OCI-LY7 (cell line): ENCODE measurements around the gene AGK. TPM values are rescaled to one million over a fixed set of nuclear protein-coding genes. Genes with fewer than 3 reads are reported as not detected.

Experiments
- BruUV-seq: library from RNA; stranded (reverse); fragments of 400-500 nt; replicated peaks from 2 replicates; lab custom pipeline; 2021; lab: Mats Ljungman, UMichigan
- CTCF ChIA-PET: fragments of 300-600 bp; sonication (Branson Sonifier 250); formaldehyde crosslinking; loops from one replicate; lab custom pipeline; 2022; ENCODE audit warnings: antibody characterized with exemption; ENCODE audit not compliant: unreplicated experiment; lab: Charles Lee
- POLR2A ChIA-PET: fragments of 300-600 bp; sonication (Branson Sonifier 250); formaldehyde crosslinking; loops from one replicate; lab custom pipeline; 2022; ENCODE audit warnings: antibody characterized with exemption; lab: Charles Lee
- DNase-seq: peaks from one replicate; pipeline ENCODE4 v3.0.0-alpha.2; 2015; ENCODE audit warnings: low spot score
- H2AFZ ChIP-seq: fragments of 200-600 bp; sonication (generic), shearing (Covaris generic); 2 replicates; pipeline ENCODE4 v1.6.1; 2014; ENCODE audit warnings: mild to moderate bottlenecking, antibody characterized with exemption, low read length, moderate library complexity
- H3K27ac ChIP-seq: fragments of 200-600 bp; sonication (generic); 2 replicates; pipeline ENCODE4 v1.5.1; 2014; ENCODE audit warnings: mixed run types, low read depth, mild to moderate bottlenecking, moderate library complexity, low read length, inconsistent platforms; ENCODE audit not compliant: poor library complexity, severe bottlenecking
- H3K36me3 ChIP-seq: fragments of 200-600 bp; sonication (generic); 2 replicates; pipeline ENCODE4 v1.6.1; 2014; ENCODE audit warnings: mild to moderate bottlenecking, antibody characterized with exemption, low read length, moderate library complexity, mixed read lengths; ENCODE audit not compliant: insufficient read depth
- H3K4me1 ChIP-seq: fragments of 200-600 bp; sonication (generic); 2 replicates; pipeline ENCODE4 v1.5.1; 2014; ENCODE audit warnings: mild to moderate bottlenecking, low read length; ENCODE audit not compliant: insufficient read depth, poor library complexity, severe bottlenecking
- H3K4me2 ChIP-seq: fragments of 200-600 bp; sonication (generic); 2 replicates; pipeline ENCODE4 v1.6.1; 2014; ENCODE audit warnings: mild to moderate bottlenecking, low read length
- H3K4me3 ChIP-seq: fragments of 200-600 bp; sonication (generic); 2 replicates; pipeline ENCODE4 v1.5.1; 2014; ENCODE audit warnings: mild to moderate bottlenecking, low read depth, low read length; ENCODE audit not compliant: poor library complexity, severe bottlenecking
- H3K79me2 ChIP-seq: fragments of 200-600 bp; sonication (generic); 2 replicates; pipeline ENCODE4 v1.6.1; 2016; ENCODE audit warnings: low read depth, mild to moderate bottlenecking, low read length, moderate library complexity, mixed read lengths; ENCODE audit not compliant: insufficient read depth
- H3K9me2 ChIP-seq: fragments of 200-600 bp; sonication (generic); 2 replicates; pipeline ENCODE4 v1.6.1; 2016; ENCODE audit warnings: mild to moderate bottlenecking, low read length, mixed read lengths; ENCODE audit not compliant: insufficient read depth
- H3K9me3 ChIP-seq: fragments of 200-600 bp; sonication (generic); 2 replicates; pipeline ENCODE4 v1.6.1; 2014; ENCODE audit warnings: mild to moderate bottlenecking, mixed run types, low read length, mixed read lengths
- H4K20me1 ChIP-seq: fragments of 200-600 bp; sonication (generic); 2 replicates; pipeline ENCODE4 v1.6.1; 2014; ENCODE audit warnings: mild to moderate bottlenecking, antibody characterized with exemption, low read length, moderate library complexity, mixed read lengths; ENCODE audit not compliant: insufficient read depth
- EZH2phosphoT487 ChIP-seq: fragments of 200-600 bp; sonication (generic); IDR thresholded peaks from 2 replicates; pipeline ENCODE4 v1.6.1; 2018; ENCODE audit warnings: low read depth, borderline replicate concordance, mild to moderate bottlenecking, mixed run types, antibody characterized with exemption, low read length, moderate library complexity, mixed read lengths
- intact Hi-C: fragments of 100-400 bp; cut with micrococcal nuclease; formaldehyde crosslinking; loops from one replicate; pipeline ENCODE4 v1.10.0; 2022; ENCODE audit not compliant: unreplicated experiment
- total RNA-seq, 2 experiments: library from RNA; depleted of rRNA in 1 of 2; stranded (reverse); fragments of >200 nt in 1 of 2; shearing (Covaris generic) in 1 of 2; gene quantifications; 2 replicates each; pipeline ENCODE4 v1.2.3, GENCODE V29; 2014 to 2022
- TF ChIP-seq, protein P1 (sequence below): fragments of 200-600 bp; sonication (generic); conservative IDR thresholded peaks from 2 replicates; pipeline ENCODE4 v1.5.1; 2014; ENCODE audit warnings: mild to moderate bottlenecking, antibody characterized with exemption, low read length, moderate library complexity, mixed read lengths

AGK gene
- total RNA-seq, 2 experiments from 2014 or later = 31.2 to 33.6 TPM

- no peaks in the 10 kb centered on the region for H3K9me3 ChIP-seq
- H3K4me1 ChIP-seq = no peaks in the 10 kb centered on the region
- no peaks in the 10 kb centered on the region for H3K9me2 ChIP-seq
- intact Hi-C loops = no loop called here
- peaks cover 21% of the 10 kb centered on the region; the same call in 1 of the 2 replicates for H3K36me3 ChIP-seq
- no TSS peak for BruUV-seq
- no peaks in the 10 kb centered on the region for H4K20me1 ChIP-seq
- ChIA-PET POLR2A (no interaction called here), CTCF (no interaction called here)
- H3K79me2 ChIP-seq = no peaks in the 10 kb centered on the region
- H2AFZ ChIP-seq = no peak overlapping the region
- H3K4me2 ChIP-seq = no peak overlapping the region
- no peak for DNase-seq
- no peak overlapping the region for H3K27ac ChIP-seq
- TF ChIP-seq, protein P1, sequence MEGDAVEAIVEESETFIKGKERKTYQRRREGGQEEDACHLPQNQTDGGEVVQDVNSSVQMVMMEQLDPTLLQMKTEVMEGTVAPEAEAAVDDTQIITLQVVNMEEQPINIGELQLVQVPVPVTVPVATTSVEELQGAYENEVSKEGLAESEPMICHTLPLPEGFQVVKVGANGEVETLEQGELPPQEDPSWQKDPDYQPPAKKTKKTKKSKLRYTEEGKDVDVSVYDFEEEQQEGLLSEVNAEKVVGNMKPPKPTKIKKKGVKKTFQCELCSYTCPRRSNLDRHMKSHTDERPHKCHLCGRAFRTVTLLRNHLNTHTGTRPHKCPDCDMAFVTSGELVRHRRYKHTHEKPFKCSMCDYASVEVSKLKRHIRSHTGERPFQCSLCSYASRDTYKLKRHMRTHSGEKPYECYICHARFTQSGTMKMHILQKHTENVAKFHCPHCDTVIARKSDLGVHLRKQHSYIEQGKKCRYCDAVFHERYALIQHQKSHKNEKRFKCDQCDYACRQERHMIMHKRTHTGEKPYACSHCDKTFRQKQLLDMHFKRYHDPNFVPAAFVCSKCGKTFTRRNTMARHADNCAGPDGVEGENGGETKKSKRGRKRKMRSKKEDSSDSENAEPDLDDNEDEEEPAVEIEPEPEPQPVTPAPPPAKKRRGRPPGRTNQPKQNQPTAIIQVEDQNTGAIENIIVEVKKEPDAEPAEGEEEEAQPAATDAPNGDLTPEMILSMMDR = no peak
- no peak for TF ChIP-seq EZH2phosphoT487
- H3K4me3 ChIP-seq = no peak overlapping the region
Measured at GRCh38 chr7:141640239-141640840, 89.1 kb downstream of the AGK start.

- H3K79me2 ChIP-seq = no peaks in the 10 kb centered on the region
- no peak overlapping the region for H2AFZ ChIP-seq
- no peak for DNase-seq
- H3K36me3 ChIP-seq = peaks cover 21% of the 10 kb centered on the region; the same call in 1 of the 2 replicates
- H3K27ac ChIP-seq = no peak overlapping the region
- no peak overlapping the region for H3K4me3 ChIP-seq
- H3K9me3 ChIP-seq = no peaks in the 10 kb centered on the region
- H3K4me2 ChIP-seq = no peak overlapping the region
- intact Hi-C loops = no loop called here
- no peaks in the 10 kb centered on the region for H3K9me2 ChIP-seq
- no peaks in the 10 kb centered on the region for H3K4me1 ChIP-seq
- BruUV-seq = no TSS peak
- H4K20me1 ChIP-seq = no peaks in the 10 kb centered on the region
- POLR2A ChIA-PET = interaction anchor here (0.6 to 1.2 kb wide), 3 partner anchors 9 to 335 kb away, joined by 3 to 4 read pairs (median 3); no protein-coding TSS in a partner anchor
- CTCF ChIA-PET = no interaction called here
- TF ChIP-seq EZH2phosphoT487 = no peak
Measured at GRCh38 chr7:141641876-141642275, 90.7 kb downstream of the AGK start.

GRCh38 chr7:141645188-141645587, 94.0 kb downstream of the AGK start:
- no peaks in the 10 kb centered on the region for H4K20me1 ChIP-seq
- BruUV-seq = no TSS peak
- no peaks in the 10 kb centered on the region for H3K9me3 ChIP-seq
- no peaks in the 10 kb centered on the region for H3K79me2 ChIP-seq
- H3K4me2 ChIP-seq = no peak overlapping the region
- no peak overlapping the region for H3K27ac ChIP-seq
- no peaks in the 10 kb centered on the region for H3K9me2 ChIP-seq
- ChIA-PET CTCF (no interaction called here), POLR2A (no interaction called here)
- no peak overlapping the region for H2AFZ ChIP-seq
- peaks cover 33% of the 10 kb centered on the region; the same call in 1 of the 2 replicates for H3K36me3 ChIP-seq
- TF ChIP-seq, protein P1 = no peak
- TF ChIP-seq EZH2phosphoT487 = no peak
- intact Hi-C loops = no loop called here
- no peak for DNase-seq
- no peak overlapping the region for H3K4me3 ChIP-seq
- H3K4me1 ChIP-seq = peaks cover 9% of the 10 kb centered on the region
